K562 (cell line): Measurements from ENCODE around the gene VDR.

ENCODE experiments used
- CREM ChIP-seq: IDR thresholded peaks from 2 replicates; pipeline ENCODE4 v1.6.1; 2014; ENCODE audit warnings: antibody characterized with exemption, low read depth
- EP300 ChIP-seq: IDR thresholded peaks from 2 replicates; pipeline ENCODE4 v1.6.1; 2012; ENCODE audit warnings: low read length, improper control_type of control experiment
- EZH2 ChIP-seq: IDR thresholded peaks from 2 replicates; pipeline ENCODE4 v1.6.1; 2012; ENCODE audit warnings: low read depth, mild to moderate bottlenecking, inconsistent platforms, low read length, borderline replicate concordance
- FOXJ3 ChIP-seq: sonication (generic); formaldehyde crosslinking; IDR thresholded peaks from 2 replicates; pipeline ENCODE4 v1.4.0; 2020; ENCODE audit warnings: mild to moderate bottlenecking, missing genetic modification reagents
- HNRNPUL1 ChIP-seq: fragments of 200-400 bp; formaldehyde crosslinking; IDR thresholded peaks from 2 replicates; pipeline ENCODE4 v1.6.1; 2017; ENCODE audit warnings: low read length
- MAZ ChIP-seq, 2 experiments: fragments of 450-650 bp in 1 of 2; sonication (generic) in 1 of 2; formaldehyde crosslinking; IDR thresholded peaks in 1 of 2; conservative IDR thresholded peaks in 1 of 2; 2 replicates each; pipeline versions ENCODE4 v1.4.0 to v1.5.0; 2020; ENCODE audit warnings: mild to moderate bottlenecking in 1 of 2, missing genetic modification reagents in 1 of 2
- MYC ChIP-seq, 2 experiments: fragments of 250-450 bp in 1 of 2; sonication (Bioruptor Pico) in 1 of 2; IDR thresholded peaks; 2 replicates each; pipeline versions ENCODE4 v1.5.1 to v1.6.1; 2012 to 2021; ENCODE audit warnings: low read depth in 2 of 2, borderline replicate concordance in 1 of 2, improper control_type of control experiment in 1 of 2, low read length in 1 of 2, mild to moderate bottlenecking in 1 of 2, moderate library complexity in 1 of 2
- POLR2A ChIP-seq: fragments of 450-650 bp; conservative IDR thresholded peaks from 2 replicates; pipeline ENCODE4 v1.6.1; 2016
- POLR2AphosphoS2 ChIP-seq: IDR thresholded peaks from 2 replicates; pipeline ENCODE4 v1.6.1; 2012; ENCODE audit warnings: low read length, improper control_type of control experiment
- RCOR1 ChIP-seq, 2 experiments: IDR thresholded peaks; 2 replicates each; pipeline ENCODE4 v1.6.1; 2012; ENCODE audit warnings: low read depth in 2 of 2, low read length in 2 of 2, borderline replicate concordance in 1 of 2, improper control_type of control experiment in 1 of 2
- U2AF1 ChIP-seq: fragments of 200-400 bp; formaldehyde crosslinking; optimal IDR thresholded peaks from 2 replicates; pipeline ENCODE3; 2017; ENCODE audit warnings: mild to moderate bottlenecking, low read depth, low read length, moderate library complexity
- TF ChIP-seq, protein P1 (sequence below): fragments of 450-650 bp; IDR thresholded peaks from one replicate; pipeline ENCODE4 v1.6.1; 2018; ENCODE audit warnings: mild to moderate bottlenecking, moderate library complexity; ENCODE audit not compliant: partially characterized antibody

DNA sequence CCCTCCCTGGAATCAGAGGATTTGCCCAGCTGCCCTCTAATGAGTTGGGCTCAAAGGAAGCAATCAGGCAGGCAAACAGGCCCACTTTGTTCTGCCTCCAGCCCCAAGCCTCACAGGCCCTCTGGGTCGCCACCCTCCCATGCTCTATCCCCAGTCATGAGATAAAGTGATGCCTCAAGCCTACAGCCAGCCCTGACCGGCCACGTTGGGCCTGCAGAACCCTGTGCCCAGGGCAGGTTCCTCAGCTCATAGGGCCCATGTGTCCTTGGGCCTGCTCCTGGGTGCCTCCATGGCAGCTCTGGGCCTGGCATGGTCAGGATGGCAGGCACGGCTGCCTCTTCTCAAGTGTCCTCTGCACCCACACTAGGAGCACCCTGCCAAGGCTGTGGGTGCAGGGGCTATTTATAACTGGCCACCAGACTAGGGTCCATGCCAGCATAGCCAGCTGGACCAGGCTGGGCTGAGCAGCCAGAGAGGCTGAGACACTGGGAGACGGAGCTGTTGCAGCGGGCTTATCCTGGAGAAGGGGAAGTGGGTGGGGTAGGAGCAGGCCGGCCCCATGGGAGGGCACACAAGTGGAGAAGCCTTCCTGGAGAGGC is 105.3 kb downstream of the VDR start:
- TF ChIP-seq HNRNPUL1 (no peak), MYC (IDR thresholded peaks at IDR 0.05; ENCODE audit: low read depth, low read length) (no peak), MYC (CRISPR knock-in tag; IDR thresholded peaks at IDR 0.05; ENCODE audit: borderline replicate concordance, low read depth) (no peak), U2AF1 (no peak), EZH2 (no peak), POLR2A (no peak), EP300 (no peak), MAZ (CRISPR knock-in tag; conservative IDR thresholded peaks at IDR 0.05 in 1 of 2, IDR thresholded peaks at IDR 0.05 in 1 of 2) (no peak), CREM (no peak), FOXJ3 (CRISPR knock-in tag) (no peak), RCOR1 (IDR thresholded peaks at IDR 0.05; ENCODE audit: borderline replicate concordance in 1 of 2, low read depth in 2 of 2, low read length in 2 of 2) (no peak), POLR2AphosphoS2 (no peak)
- TF ChIP-seq, protein P1, sequence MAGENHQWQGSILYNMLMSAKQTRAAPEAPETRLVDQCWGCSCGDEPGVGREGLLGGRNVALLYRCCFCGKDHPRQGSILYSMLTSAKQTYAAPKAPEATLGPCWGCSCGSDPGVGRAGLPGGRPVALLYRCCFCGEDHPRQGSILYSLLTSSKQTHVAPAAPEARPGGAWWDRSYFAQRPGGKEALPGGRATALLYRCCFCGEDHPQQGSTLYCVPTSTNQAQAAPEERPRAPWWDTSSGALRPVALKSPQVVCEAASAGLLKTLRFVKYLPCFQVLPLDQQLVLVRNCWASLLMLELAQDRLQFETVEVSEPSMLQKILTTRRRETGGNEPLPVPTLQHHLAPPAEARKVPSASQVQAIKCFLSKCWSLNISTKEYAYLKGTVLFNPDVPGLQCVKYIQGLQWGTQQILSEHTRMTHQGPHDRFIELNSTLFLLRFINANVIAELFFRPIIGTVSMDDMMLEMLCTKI = no peak
